Epidermal melanocyte (primary cell): Measurements from ENCODE around the gene TARM1.
A peak's percentile ranks its signal among the peaks of the same experiment; 100 is the strongest.

ENCODE experiments used
- DNase-seq: peaks from one replicate; pipeline ENCODE4 v3.0.0; 2011; ENCODE audit warnings: low spot score; ENCODE audit not compliant: insufficient read length

TARM1 gene

GRCh38 chr19:54035215-54036178 lies 45.7 kb downstream of the TARM1 start:
- peak; percentile 53 for DNase-seq

- DNase-seq = no peak
Observed at GRCh38 chr19:54030895-54031586, 50.1 kb downstream of the TARM1 start.

GRCh38 chr19:54029930-54030490 lies 51.2 kb downstream of the TARM1 start:
- no peak for DNase-seq

GRCh38 chr19:54029301-54029700 lies 51.9 kb downstream of the TARM1 start:
- no peak for DNase-seq

GRCh38 chr19:54026656-54027055 lies 54.5 kb downstream of the TARM1 start:
- DNase-seq = no peak

- no peak for DNase-seq
Observed at GRCh38 chr19:54024660-54025059, 56.5 kb downstream of the TARM1 start.

GRCh38 chr19:54023191-54023590 lies 58.0 kb downstream of the TARM1 start:
- DNase-seq = no peak

GRCh38 chr19:54021932-54022331 lies 59.2 kb downstream of the TARM1 start:
- no peak for DNase-seq

GRCh38 chr19:54021363-54021762 lies 59.8 kb downstream of the TARM1 start:
- no peak for DNase-seq
